A549 (cell line): ENCODE data around the gene ASB16. TPM values are rescaled to one million over a fixed set of nuclear protein-coding genes. Genes with fewer than 3 reads are reported as not detected.

Experiments
- ATAC-seq, 2 experiments: fragments of 200-7000 bp in 1 of 2; fragments of >200 bp in 1 of 2; cut with Nextera tagmentation in 1 of 2; cut with Tn5 transposase in 1 of 2; 3 replicates each; pipeline versions ENCODE4 v1.8.0 to v1.9.1; 2018 to 2020; ENCODE audit warnings: mild to moderate bottlenecking in 1 of 2, moderate library complexity in 1 of 2
- CTCF ChIA-PET: fragments of 300-600 bp; sonication (Branson Sonifier 250); formaldehyde crosslinking; extraction: SDS; loops from one replicate; lab custom pipeline; 2021; ENCODE audit warnings: antibody characterized with exemption, inconsistent platforms; lab: Yijun Ruan, JAX
- POLR2A ChIA-PET: fragments of 350-600 bp; formaldehyde crosslinking; extraction: SDS; loops from one replicate; lab custom pipeline; 2021; ENCODE audit warnings: antibody characterized with exemption, inconsistent platforms; lab: Yijun Ruan, JAX
- DNase-seq, 2 experiments: peaks; one replicate each; pipeline versions ENCODE4 v3.0.0 to v3.0.0-alpha.2; 2011 to 2016; ENCODE audit warnings: low read depth in 1 of 2, low spot score in 1 of 2
- FAIRE-seq: peaks from 2 replicates; lab custom pipeline; 2011; peaks lifted over from hg19 to GRCh38; lab: Jason Lieb, UNC
- H3K27ac ChIP-seq, 2 experiments: fragments of >200 bp; sonication (Bioruptor Twin); formaldehyde crosslinking; 3 replicates each; pipeline ENCODE4 v1.5.1; 2016 to 2017
- H3K4me1 ChIP-seq: fragments of >200 bp; sonication (Bioruptor Twin); formaldehyde crosslinking; 3 replicates; pipeline ENCODE4 v1.6.1; 2016
- H3K4me2 ChIP-seq: fragments of >200 bp; sonication (Bioruptor Twin); formaldehyde crosslinking; 3 replicates; pipeline ENCODE4 v1.6.1; 2016
- H3K4me3 ChIP-seq: fragments of >200 bp; sonication (Bioruptor Twin); formaldehyde crosslinking; 3 replicates; pipeline ENCODE4 v1.5.1; 2016
- H3K9me3 ChIP-seq: fragments of >200 bp; sonication (Bioruptor Twin); formaldehyde crosslinking; 3 replicates; pipeline ENCODE4 v1.6.1; 2016
- CTCF ChIP-seq: fragments of >200 bp; sonication (Bioruptor Twin); formaldehyde crosslinking; IDR thresholded peaks from 3 replicates; pipeline ENCODE4 v1.5.1; 2016
- E2F6 ChIP-seq: IDR thresholded peaks from 2 replicates; pipeline ENCODE4 v1.6.1; 2012; ENCODE audit warnings: low read depth, borderline replicate concordance
- ESRRA ChIP-seq: fragments of 150-350 bp; IDR thresholded peaks from 2 replicates; pipeline ENCODE4 v1.6.1; 2014; ENCODE audit warnings: mild to moderate bottlenecking, low read length, borderline replicate concordance
- HDAC2 ChIP-seq: fragments of 200-600 bp; sonication (generic); IDR thresholded peaks from 2 replicates; pipeline ENCODE4 v1.6.1; 2016
- HES2 ChIP-seq: fragments of >200 bp; sonication (Bioruptor Twin); formaldehyde crosslinking; IDR thresholded peaks from 2 replicates; pipeline ENCODE4 v1.6.1; 2016
- HOXA7 ChIP-seq: fragments of 250-450 bp; sonication (Bioruptor Pico); IDR thresholded peaks from 2 replicates; pipeline ENCODE4 v1.5.0; 2020; ENCODE audit warnings: mild to moderate bottlenecking, moderate library complexity
- JUN ChIP-seq, 2 experiments: fragments of >200 bp; sonication (Bioruptor Twin); formaldehyde crosslinking; IDR thresholded peaks; 2 replicates in 1 of 2; 3 replicates in 1 of 2; pipeline ENCODE4 v1.6.1; 2016 to 2017
- KDM1A ChIP-seq: fragments of 200-600 bp; sonication (generic); IDR thresholded peaks from 2 replicates; pipeline ENCODE4 v1.6.1; 2016; ENCODE audit warnings: low read depth, mild to moderate bottlenecking
- MAFK ChIP-seq: fragments of 450-650 bp; IDR thresholded peaks from 2 replicates; pipeline ENCODE4 v1.6.1; 2014; ENCODE audit not compliant: partially characterized antibody
- MAX ChIP-seq: IDR thresholded peaks from 2 replicates; pipeline ENCODE4 v1.6.1; 2012
- NR3C1 ChIP-seq: fragments of >200 bp; sonication (Bioruptor Twin); formaldehyde crosslinking; IDR thresholded peaks from 3 replicates; pipeline ENCODE4 v1.6.1; 2017
- PBX3 ChIP-seq: IDR thresholded peaks from 2 replicates; pipeline ENCODE4 v1.6.1; 2012
- PHF8 ChIP-seq: fragments of 200-600 bp; sonication (generic); IDR thresholded peaks from 2 replicates; pipeline ENCODE4 v1.6.1; 2016; ENCODE audit warnings: low read depth, mild to moderate bottlenecking, antibody characterized with exemption, moderate library complexity, borderline replicate concordance
- POLR2A ChIP-seq: IDR thresholded peaks from 2 replicates; pipeline ENCODE4 v1.6.1; 2012; ENCODE audit warnings: mild to moderate bottlenecking, low read length
- RAD21 ChIP-seq, 2 experiments: fragments of >200 bp in 1 of 2; sonication (Bioruptor Twin) in 1 of 2; formaldehyde crosslinking in 1 of 2; IDR thresholded peaks in 1 of 2; conservative IDR thresholded peaks in 1 of 2; 2 replicates in 1 of 2; 3 replicates in 1 of 2; pipeline ENCODE4 v1.6.1; 2012 to 2018; ENCODE audit warnings: inconsistent platforms in 1 of 2
- RARB ChIP-seq: fragments of 250-450 bp; sonication (Bioruptor Pico); IDR thresholded peaks from 2 replicates; pipeline ENCODE4 v1.8.0; 2021; ENCODE audit warnings: mild to moderate bottlenecking, moderate library complexity
- RNF2 ChIP-seq: fragments of 200-600 bp; sonication (generic); IDR thresholded peaks from 2 replicates; pipeline ENCODE4 v1.6.1; 2016; ENCODE audit warnings: low read depth, mild to moderate bottlenecking, antibody characterized with exemption, moderate library complexity, borderline replicate concordance
- TFCP2L1 ChIP-seq: fragments of 250-450 bp; sonication (Bioruptor Pico); IDR thresholded peaks from 2 replicates; pipeline ENCODE4 v1.5.0; 2021; ENCODE audit warnings: mild to moderate bottlenecking
- ZNF302 ChIP-seq: fragments of 250-450 bp; sonication (Bioruptor Pico); IDR thresholded peaks from 2 replicates; pipeline ENCODE4 v1.9.0; 2021; ENCODE audit warnings: inconsistent platforms, mild to moderate bottlenecking, moderate library complexity
- WGBS: methylation state at CpG from one replicate; pipeline ENCODE4 v1.1.6; 2017; ENCODE audit errors: missing lambda C conversion rate; 5-methylcytosine and 5-hydroxymethylcytosine counted together
- polyA plus RNA-seq, 4 experiments: library from polyadenylated mRNA; depleted of rRNA in 3 of 4; stranded (reverse); fragments of >200 nt; fragmentation: RNase III in 1 of 4; extraction: RNeasy Plus Mini Kit Qiagen cat#74134 plus additional on column Dnase treatment in 1 of 4; gene quantifications; 2 replicates in 3 of 4; 3 replicates in 1 of 4; pipeline ENCODE4 v1.2.3, GENCODE V29; 2011 to 2017

ASB16 gene
- polyA plus RNA-seq, 2 of the 4 experiments (the other 2 are of a cell fraction): 0.15 TPM; not detected in 1

GRCh38 chr17:44221084-44221861, 50.8 kb downstream of the ASB16 start (continued):
- no peak for TF ChIP-seq RARB (CRISPR knock-in tag)
- TF ChIP-seq ZNF302 (CRISPR knock-in tag): no peak
- peak in 1 of 2 experiments; percentile 2; a peak in 3 of 5 replicates for TF ChIP-seq JUN (IDR thresholded peaks at IDR 0.05)
- TF ChIP-seq RNF2: peak; percentile 64; the same call in 1 of the 2 replicates
- no peak for TF ChIP-seq NR3C1
- no peak for TF ChIP-seq KDM1A
- 0 out of 2 replicates have a peak, but pooled peaks have one; percentile 9 for TF ChIP-seq PHF8
- TF ChIP-seq POLR2A: peak; percentile 74
- no peak for TF ChIP-seq MAFK
- no peak for TF ChIP-seq HOXA7
- TF ChIP-seq RAD21 (conservative IDR thresholded peaks at IDR 0.05 in 1 of 2, IDR thresholded peaks at IDR 0.05 in 1 of 2): no peak
- TF ChIP-seq MAX: 0 out of 2 replicates have a peak, but pooled peaks have one; percentile 18
- TF ChIP-seq HDAC2: no peak

- 1% methylated on average over 17 of the region's 17 CpGs for WGBS
- Histone ChIP-seq H3K4me3 (peak overlapping the region; percentile 89), H3K4me1 (peaks cover 29% of the 10 kb centered on the region), H3K27ac (peak overlapping the region; percentile 97 to 99), H3K9me3 (no peaks in the 10 kb centered on the region), H3K4me2 (peak overlapping the region; percentile 86)
- TF ChIP-seq PHF8 (peak; percentile 6; the same call in 1 of the 2 replicates), PBX3 (0 out of 2 replicates have a peak, but pooled peaks have one; percentile 17), ESRRA (no peak), POLR2A (peak; percentile 56)
- peak in 1 of 2 experiments; percentile 0; a peak in 1 of 6 replicates for ATAC-seq
- FAIRE-seq: no peak
- ChIA-PET POLR2A (interaction anchor here (0.6 to 2.2 kb wide), 21 partner anchors 9 to 401 kb away, joined by 3 to 20 read pairs (median 4); partner anchors contain the start of genes ATXN7L3, GRN, RUNDC3A and SLC25A39), CTCF (interaction anchor here (0.9 to 11.1 kb wide), 28 partner anchors 8 to 199 kb away, joined by 3 to 135 read pairs (median 4); partner anchors contain the start of genes GRN, RUNDC3A and SLC25A39)
- no peak for DNase-seq
Observed at GRCh38 chr17:44221862-44222111, 51.3 kb downstream of the ASB16 start.

- Histone ChIP-seq H3K4me2 (peak overlapping the region; percentile 86), H3K4me1 (peaks cover 25% of the 10 kb centered on the region), H3K9me3 (no peaks in the 10 kb centered on the region), H3K27ac (peak overlapping the region; percentile 97 to 99), H3K4me3 (peak overlapping the region; percentile 89)
- 15% methylated on average over 33 of the region's 36 CpGs for WGBS
- DNase-seq (peak; percentile 86 to 87), ATAC-seq (peak; percentile 21 to 66; a peak in 5 of 6 replicates), FAIRE-seq (no peak)
- CTCF ChIA-PET: interaction anchor here (0.5 to 11.1 kb wide), 27 partner anchors 8 to 322 kb away, joined by 3 to 135 read pairs (median 4); partner anchors contain the start of genes GRN, RUNDC3A and SLC25A39
- TF ChIP-seq RAD21 (conservative IDR thresholded peaks at IDR 0.05 in 1 of 2, IDR thresholded peaks at IDR 0.05 in 1 of 2) (0 out of 5 replicates have a peak, but pooled peaks of 1 of the 2 experiments have one; percentile 12), E2F6 (0 out of 2 replicates have a peak, but pooled peaks have one; percentile 38), HES2 (no peak), TFCP2L1 (CRISPR knock-in tag) (no peak), HDAC2 (no peak), POLR2A (peak; percentile 43), CTCF (peak; percentile 24; the same call in 2 of the 3 replicates), MAX (peak; percentile 55; the same call in 1 of the 2 replicates)
- POLR2A ChIA-PET: interaction anchor here (0.6 to 2.2 kb wide), 21 partner anchors 9 to 401 kb away, joined by 3 to 20 read pairs (median 4); partner anchors contain the start of genes ATXN7L3, GRN, RUNDC3A and SLC25A39
Observed at GRCh38 chr17:44222112-44222869, 51.8 kb downstream of the ASB16 start.
